Natural killer cell (primary cell): ENCODE data around the gene ANAPC16. TPM values are rescaled to one million over a fixed set of nuclear protein-coding genes. Genes with fewer than 3 reads are reported as not detected.

ENCODE experiments used
- ATAC-seq, 3 donors: fragments of 150-1000 bp in 2 of 3; fragments of 200-7000 bp in 1 of 3; cut with Tn5 transposase; 1 replicate in 1 of 3; 2 replicates in 2 of 3; pipeline ENCODE4 v1.10.0; 2021; ENCODE audit warnings: mild to moderate bottlenecking in 2 of 3, moderate library complexity in 2 of 3
- DNase-seq, 2 donors: peaks; one replicate each; pipeline versions ENCODE4 v3.0.0 to v3.0.0-alpha.2; 2013 to 2021; ENCODE audit warnings: mixed read lengths in 1 of 2
- H3K27ac ChIP-seq: one replicate; pipeline ENCODE4 v1.5.1; 2013; ENCODE audit warnings: mild to moderate bottlenecking, low read length
- H3K27me3 ChIP-seq: one replicate; pipeline ENCODE4 v1.6.1; 2013; ENCODE audit warnings: low read length; ENCODE audit not compliant: control insufficient read depth, insufficient read depth
- H3K36me3 ChIP-seq: one replicate; pipeline ENCODE4 v1.6.1; 2013; ENCODE audit warnings: low read length; ENCODE audit not compliant: control insufficient read depth, insufficient read depth
- H3K4me1 ChIP-seq: one replicate; pipeline ENCODE4 v1.6.1; 2013; ENCODE audit warnings: low read length; ENCODE audit not compliant: control insufficient read depth, insufficient read depth
- H3K4me3 ChIP-seq: one replicate; pipeline ENCODE4 v1.5.1; 2013; ENCODE audit warnings: low read length
- H3K9me3 ChIP-seq: one replicate; pipeline ENCODE4 v1.6.1; 2013; ENCODE audit warnings: low read length; ENCODE audit not compliant: control insufficient read depth, insufficient read depth
- H3K27ac Mint-ChIP-seq, 2 donors: one replicate each; pipeline ENCODE4 v1.8.0; 2022; ENCODE audit warnings: mild to moderate bottlenecking in 2 of 2, mixed read lengths in 2 of 2, moderate library complexity in 1 of 2
- H3K27me3 Mint-ChIP-seq, 2 donors: one replicate each; pipeline ENCODE4 v1.8.0; 2022; ENCODE audit warnings: low read depth in 2 of 2, mixed read lengths in 2 of 2
- H3K36me3 Mint-ChIP-seq: one replicate; pipeline ENCODE4 v1.8.0; 2022; ENCODE audit warnings: mixed read lengths
- H3K4me1 Mint-ChIP-seq, 2 donors: one replicate each; pipeline ENCODE4 v1.8.0; 2022; ENCODE audit warnings: mixed read lengths in 2 of 2
- H3K4me3 Mint-ChIP-seq: one replicate; pipeline ENCODE4 v1.8.0; 2022; ENCODE audit warnings: mild to moderate bottlenecking, moderate library complexity, mixed read lengths
- H3K9me3 Mint-ChIP-seq, 2 donors: one replicate each; pipeline ENCODE4 v1.8.0; 2022; ENCODE audit warnings: mixed read lengths in 2 of 2
- WGBS: methylation state at CpG from one replicate; pipeline ENCODE4 v1.1.7; 2013; ENCODE audit warnings: missing lambda C conversion rate; ENCODE audit not compliant: insufficient coverage; 5-methylcytosine and 5-hydroxymethylcytosine counted together
- intact Hi-C: fragments of 100-400 bp; cut with micrococcal nuclease; formaldehyde crosslinking; loops from one replicate; pipeline ENCODE4 v1.14.2; 2022
- total RNA-seq, 4 donors: library from RNA; stranded (reverse); fragments of 120-200 nt in 1 of 4; gene quantifications; one replicate each; pipeline versions ENCODE4 v1.2.3 to v1.2.4, GENCODE V29; 2013 to 2022
- TF ChIP-seq, protein P1 (sequence below): fragments of 200-600 bp; IDR thresholded peaks from one replicate; pipeline ENCODE4 v1.8.0; 2022; ENCODE audit warnings: antibody characterized with exemption

ANAPC16 gene
- total RNA-seq, 3 donors from 2014 or later (not counting 1 experiment from before 2014, with no cell fraction given): 70.9 to 77.0 (median 71.0) TPM

DNA sequence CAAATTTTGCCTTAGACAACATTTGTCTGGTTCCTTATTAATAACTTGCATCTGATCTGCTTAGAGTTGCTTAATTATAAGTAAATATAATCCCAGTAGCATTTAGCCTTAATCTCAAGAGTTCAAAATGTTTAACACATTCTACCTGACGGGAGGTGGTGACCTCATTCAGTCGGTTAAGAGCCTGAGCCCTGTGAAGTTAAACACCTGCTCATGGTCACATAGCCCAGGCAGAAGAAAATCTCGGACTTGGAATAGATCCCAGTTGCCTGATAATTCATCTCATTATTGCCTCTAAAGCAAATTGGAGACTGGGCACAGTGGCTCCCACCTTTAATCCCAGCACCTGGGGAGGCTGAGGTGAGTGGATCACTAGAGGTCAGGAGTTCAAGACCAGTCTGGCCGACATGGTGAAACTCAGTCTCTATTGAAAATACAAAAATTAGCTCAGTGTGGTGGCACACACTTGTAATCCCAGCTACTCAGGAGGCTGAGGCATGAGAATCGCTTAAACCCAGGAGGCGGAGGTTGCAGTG, 18.8 kb downstream of the ANAPC16 start:
- intact Hi-C loops: no loop called here
- no peak for ATAC-seq
- no peaks in the 10 kb centered on the region for H3K9me3 ChIP-seq
- Mint-ChIP-seq H3K27me3 (no peaks in the 10 kb centered on the region), H3K4me3 (no peak overlapping the region), H3K4me1 (peaks cover 9 to 11% of the 10 kb centered on the region in 2 donors), H3K27ac (no peak overlapping the region), H3K9me3 (no peaks in the 10 kb centered on the region), H3K36me3 (peaks cover 9% of the 10 kb centered on the region)
- H3K27me3 ChIP-seq: no peaks in the 10 kb centered on the region
- peaks cover 51% of the 10 kb centered on the region for H3K36me3 ChIP-seq
- no peak overlapping the region for H3K27ac ChIP-seq
- peaks cover 4% of the 10 kb centered on the region for H3K4me1 ChIP-seq
- TF ChIP-seq, protein P1, sequence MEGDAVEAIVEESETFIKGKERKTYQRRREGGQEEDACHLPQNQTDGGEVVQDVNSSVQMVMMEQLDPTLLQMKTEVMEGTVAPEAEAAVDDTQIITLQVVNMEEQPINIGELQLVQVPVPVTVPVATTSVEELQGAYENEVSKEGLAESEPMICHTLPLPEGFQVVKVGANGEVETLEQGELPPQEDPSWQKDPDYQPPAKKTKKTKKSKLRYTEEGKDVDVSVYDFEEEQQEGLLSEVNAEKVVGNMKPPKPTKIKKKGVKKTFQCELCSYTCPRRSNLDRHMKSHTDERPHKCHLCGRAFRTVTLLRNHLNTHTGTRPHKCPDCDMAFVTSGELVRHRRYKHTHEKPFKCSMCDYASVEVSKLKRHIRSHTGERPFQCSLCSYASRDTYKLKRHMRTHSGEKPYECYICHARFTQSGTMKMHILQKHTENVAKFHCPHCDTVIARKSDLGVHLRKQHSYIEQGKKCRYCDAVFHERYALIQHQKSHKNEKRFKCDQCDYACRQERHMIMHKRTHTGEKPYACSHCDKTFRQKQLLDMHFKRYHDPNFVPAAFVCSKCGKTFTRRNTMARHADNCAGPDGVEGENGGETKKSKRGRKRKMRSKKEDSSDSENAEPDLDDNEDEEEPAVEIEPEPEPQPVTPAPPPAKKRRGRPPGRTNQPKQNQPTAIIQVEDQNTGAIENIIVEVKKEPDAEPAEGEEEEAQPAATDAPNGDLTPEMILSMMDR: no peak
- no peak for DNase-seq
- 96% methylated on average over 6 of the region's 6 CpGs for WGBS
- H3K4me3 ChIP-seq: no peak overlapping the region

DNA sequence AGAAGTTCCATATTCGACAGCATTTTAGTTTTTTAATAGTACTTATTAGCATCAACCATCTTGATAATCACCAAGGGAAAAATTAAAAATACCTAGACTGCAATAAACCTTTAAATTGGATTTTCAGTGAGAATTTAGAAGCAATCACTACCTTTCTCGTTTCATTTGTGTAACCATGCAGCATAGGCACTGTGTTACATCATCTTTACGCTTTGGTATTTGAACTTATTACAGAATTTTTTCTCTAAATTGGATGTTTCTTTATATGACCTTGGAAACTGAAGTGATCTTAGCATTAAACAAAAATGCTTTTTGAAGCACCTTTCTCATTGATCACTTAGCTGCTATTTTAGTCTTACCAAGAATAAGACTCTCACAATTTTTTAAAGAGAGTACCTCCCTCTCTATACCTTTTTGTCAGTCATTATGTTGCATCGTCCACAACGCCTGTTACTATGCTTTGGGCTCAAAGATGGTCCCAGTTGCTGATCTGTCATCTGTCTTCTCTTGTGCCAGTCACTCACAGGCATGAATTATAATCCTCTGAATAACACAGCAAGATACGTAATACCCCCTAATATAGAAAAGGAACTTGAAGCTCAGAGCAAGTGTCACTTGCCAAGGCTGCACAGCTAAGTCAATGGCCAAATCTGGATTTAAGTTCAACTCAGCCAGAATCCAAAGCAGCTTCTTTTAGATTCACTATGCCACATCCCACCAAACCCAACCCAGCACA, 19.9 kb downstream of the ANAPC16 start:
- Mint-ChIP-seq H3K27ac (no peak overlapping the region), H3K4me1 (peaks cover 4 to 12% of the 10 kb centered on the region in 2 donors), H3K9me3 (no peaks in the 10 kb centered on the region), H3K27me3 (no peaks in the 10 kb centered on the region), H3K36me3 (peaks cover 4% of the 10 kb centered on the region), H3K4me3 (no peak overlapping the region)
- no peak overlapping the region for H3K27ac ChIP-seq
- no peak overlapping the region for H3K4me3 ChIP-seq
- DNase-seq (no peak), ATAC-seq (no peak)
- 96% methylated on average over 3 of the region's 6 CpGs for WGBS
- intact Hi-C loops: no loop called here
- H3K4me1 ChIP-seq: peaks cover 4% of the 10 kb centered on the region
- H3K36me3 ChIP-seq: peaks cover 41% of the 10 kb centered on the region
- H3K9me3 ChIP-seq: no peaks in the 10 kb centered on the region
- H3K27me3 ChIP-seq: no peaks in the 10 kb centered on the region
- TF ChIP-seq, protein P1: no peak

DNA sequence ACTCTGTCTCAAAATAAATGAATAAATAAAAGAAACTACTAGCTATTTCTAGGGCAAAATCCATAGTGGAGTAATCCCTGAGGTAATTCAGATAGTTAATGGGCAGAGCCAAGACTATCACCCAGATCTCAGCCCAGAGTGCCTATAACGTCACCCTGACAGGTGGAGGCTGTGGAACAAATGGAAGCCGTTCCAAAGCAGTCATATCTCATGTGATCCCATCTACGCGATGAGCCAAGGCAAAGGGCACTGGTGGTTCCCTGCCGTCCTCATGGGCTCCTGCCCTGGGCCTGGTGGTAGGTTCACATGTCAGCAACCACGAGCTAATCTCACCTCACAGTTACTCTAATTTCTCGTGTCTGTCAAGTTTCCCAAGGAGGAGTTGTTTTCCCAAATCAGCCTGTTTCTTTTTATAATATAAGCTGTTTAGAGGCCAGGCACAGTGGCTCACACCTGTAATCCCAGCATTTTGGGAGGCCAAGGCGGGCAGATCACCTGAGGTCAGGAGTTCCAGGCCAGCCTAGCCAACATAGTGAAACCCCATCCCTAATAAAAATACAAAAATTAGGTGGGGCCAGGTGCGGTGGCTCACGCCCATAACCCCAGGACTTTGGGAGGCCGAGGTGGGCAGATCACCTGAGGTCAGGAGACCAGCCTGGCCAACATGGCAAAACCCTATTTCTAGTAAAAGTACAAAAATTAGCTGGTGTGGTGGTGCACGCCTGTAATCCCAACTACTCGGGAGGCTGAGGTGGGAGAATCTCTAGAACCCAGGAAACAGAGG, 22.8 kb downstream of the ANAPC16 start:
- Histone ChIP-seq H3K27ac (no peak overlapping the region), H3K4me1 (peaks cover 10% of the 10 kb centered on the region), H3K4me3 (no peak overlapping the region), H3K9me3 (no peaks in the 10 kb centered on the region), H3K36me3 (peaks cover 23% of the 10 kb centered on the region), H3K27me3 (no peaks in the 10 kb centered on the region)
- Mint-ChIP-seq H3K27ac (no peak overlapping the region), H3K27me3 (no peaks in the 10 kb centered on the region), H3K4me3 (no peak overlapping the region), H3K4me1 (peaks cover 8 to 29% of the 10 kb centered on the region in 2 donors), H3K9me3 (no peaks in the 10 kb centered on the region), H3K36me3 (no peaks in the 10 kb centered on the region)
- ATAC-seq (no peak), DNase-seq (no peak)
- TF ChIP-seq, protein P1: no peak
- 92% methylated on average over 13 of the region's 13 CpGs for WGBS
- intact Hi-C loops: no loop called here
